OCI-LY7 (cell line): ENCODE results near the gene FBXO4. TPM values are rescaled to one million over a fixed set of nuclear protein-coding genes. Genes with fewer than 3 reads are reported as not detected.

Experiments
- BruUV-seq: library from RNA; stranded (reverse); fragments of 400-500 nt; replicated peaks from 2 replicates; lab custom pipeline; 2021; lab: Mats Ljungman, UMichigan
- CTCF ChIA-PET: fragments of 300-600 bp; sonication (Branson Sonifier 250); formaldehyde crosslinking; loops from one replicate; lab custom pipeline; 2022; ENCODE audit warnings: antibody characterized with exemption; ENCODE audit not compliant: unreplicated experiment; lab: Charles Lee
- POLR2A ChIA-PET: fragments of 300-600 bp; sonication (Branson Sonifier 250); formaldehyde crosslinking; loops from one replicate; lab custom pipeline; 2022; ENCODE audit warnings: antibody characterized with exemption; lab: Charles Lee
- DNase-seq: peaks from one replicate; pipeline ENCODE4 v3.0.0-alpha.2; 2015; ENCODE audit warnings: low spot score
- H2AFZ ChIP-seq: fragments of 200-600 bp; sonication (generic), shearing (Covaris generic); 2 replicates; pipeline ENCODE4 v1.6.1; 2014; ENCODE audit warnings: mild to moderate bottlenecking, antibody characterized with exemption, low read length, moderate library complexity
- H3K27ac ChIP-seq: fragments of 200-600 bp; sonication (generic); 2 replicates; pipeline ENCODE4 v1.5.1; 2014; ENCODE audit warnings: mixed run types, low read depth, mild to moderate bottlenecking, moderate library complexity, low read length, inconsistent platforms; ENCODE audit not compliant: poor library complexity, severe bottlenecking
- H3K36me3 ChIP-seq: fragments of 200-600 bp; sonication (generic); 2 replicates; pipeline ENCODE4 v1.6.1; 2014; ENCODE audit warnings: mild to moderate bottlenecking, antibody characterized with exemption, low read length, moderate library complexity, mixed read lengths; ENCODE audit not compliant: insufficient read depth
- H3K4me1 ChIP-seq: fragments of 200-600 bp; sonication (generic); 2 replicates; pipeline ENCODE4 v1.5.1; 2014; ENCODE audit warnings: mild to moderate bottlenecking, low read length; ENCODE audit not compliant: insufficient read depth, poor library complexity, severe bottlenecking
- H3K4me2 ChIP-seq: fragments of 200-600 bp; sonication (generic); 2 replicates; pipeline ENCODE4 v1.6.1; 2014; ENCODE audit warnings: mild to moderate bottlenecking, low read length
- H3K4me3 ChIP-seq: fragments of 200-600 bp; sonication (generic); 2 replicates; pipeline ENCODE4 v1.5.1; 2014; ENCODE audit warnings: mild to moderate bottlenecking, low read depth, low read length; ENCODE audit not compliant: poor library complexity, severe bottlenecking
- H3K79me2 ChIP-seq: fragments of 200-600 bp; sonication (generic); 2 replicates; pipeline ENCODE4 v1.6.1; 2016; ENCODE audit warnings: low read depth, mild to moderate bottlenecking, low read length, moderate library complexity, mixed read lengths; ENCODE audit not compliant: insufficient read depth
- H3K9me2 ChIP-seq: fragments of 200-600 bp; sonication (generic); 2 replicates; pipeline ENCODE4 v1.6.1; 2016; ENCODE audit warnings: mild to moderate bottlenecking, low read length, mixed read lengths; ENCODE audit not compliant: insufficient read depth
- H3K9me3 ChIP-seq: fragments of 200-600 bp; sonication (generic); 2 replicates; pipeline ENCODE4 v1.6.1; 2014; ENCODE audit warnings: mild to moderate bottlenecking, mixed run types, low read length, mixed read lengths
- H4K20me1 ChIP-seq: fragments of 200-600 bp; sonication (generic); 2 replicates; pipeline ENCODE4 v1.6.1; 2014; ENCODE audit warnings: mild to moderate bottlenecking, antibody characterized with exemption, low read length, moderate library complexity, mixed read lengths; ENCODE audit not compliant: insufficient read depth
- EZH2phosphoT487 ChIP-seq: fragments of 200-600 bp; sonication (generic); IDR thresholded peaks from 2 replicates; pipeline ENCODE4 v1.6.1; 2018; ENCODE audit warnings: low read depth, borderline replicate concordance, mild to moderate bottlenecking, mixed run types, antibody characterized with exemption, low read length, moderate library complexity, mixed read lengths
- intact Hi-C: fragments of 100-400 bp; cut with micrococcal nuclease; formaldehyde crosslinking; loops from one replicate; pipeline ENCODE4 v1.10.0; 2022; ENCODE audit not compliant: unreplicated experiment
- total RNA-seq, 2 experiments: library from RNA; depleted of rRNA in 1 of 2; stranded (reverse); fragments of >200 nt in 1 of 2; shearing (Covaris generic) in 1 of 2; gene quantifications; 2 replicates each; pipeline ENCODE4 v1.2.3, GENCODE V29; 2014 to 2022
- TF ChIP-seq, protein P1 (sequence below): fragments of 200-600 bp; sonication (generic); conservative IDR thresholded peaks from 2 replicates; pipeline ENCODE4 v1.5.1; 2014; ENCODE audit warnings: mild to moderate bottlenecking, antibody characterized with exemption, low read length, moderate library complexity, mixed read lengths

Gene FBXO4
- total RNA-seq, 2 experiments from 2014 or later: 0.40 TPM; not detected in 1

GRCh38 chr5:41882765-41883164 lies 42.3 kb upstream of the FBXO4 start:
- Histone ChIP-seq H4K20me1 (no peaks in the 10 kb centered on the region), H2AFZ (no peak overlapping the region), H3K9me3 (peaks cover 10% of the 10 kb centered on the region; the same call in 1 of the 2 replicates), H3K27ac (no peak overlapping the region), H3K4me3 (no peak overlapping the region), H3K4me2 (no peak overlapping the region), H3K4me1 (no peaks in the 10 kb centered on the region), H3K9me2 (no peaks in the 10 kb centered on the region), H3K36me3 (no peaks in the 10 kb centered on the region), H3K79me2 (no peaks in the 10 kb centered on the region)
- no peak for DNase-seq
- intact Hi-C loops: no loop called here
- BruUV-seq: no TSS peak
- TF ChIP-seq EZH2phosphoT487: no peak
- TF ChIP-seq, protein P1, sequence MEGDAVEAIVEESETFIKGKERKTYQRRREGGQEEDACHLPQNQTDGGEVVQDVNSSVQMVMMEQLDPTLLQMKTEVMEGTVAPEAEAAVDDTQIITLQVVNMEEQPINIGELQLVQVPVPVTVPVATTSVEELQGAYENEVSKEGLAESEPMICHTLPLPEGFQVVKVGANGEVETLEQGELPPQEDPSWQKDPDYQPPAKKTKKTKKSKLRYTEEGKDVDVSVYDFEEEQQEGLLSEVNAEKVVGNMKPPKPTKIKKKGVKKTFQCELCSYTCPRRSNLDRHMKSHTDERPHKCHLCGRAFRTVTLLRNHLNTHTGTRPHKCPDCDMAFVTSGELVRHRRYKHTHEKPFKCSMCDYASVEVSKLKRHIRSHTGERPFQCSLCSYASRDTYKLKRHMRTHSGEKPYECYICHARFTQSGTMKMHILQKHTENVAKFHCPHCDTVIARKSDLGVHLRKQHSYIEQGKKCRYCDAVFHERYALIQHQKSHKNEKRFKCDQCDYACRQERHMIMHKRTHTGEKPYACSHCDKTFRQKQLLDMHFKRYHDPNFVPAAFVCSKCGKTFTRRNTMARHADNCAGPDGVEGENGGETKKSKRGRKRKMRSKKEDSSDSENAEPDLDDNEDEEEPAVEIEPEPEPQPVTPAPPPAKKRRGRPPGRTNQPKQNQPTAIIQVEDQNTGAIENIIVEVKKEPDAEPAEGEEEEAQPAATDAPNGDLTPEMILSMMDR: no peak
- ChIA-PET CTCF (no interaction called here), POLR2A (interaction anchor here (0.6 to 2.3 kb wide), 2 partner anchors 21 to 1058 kb away, joined by 3 to 7 read pairs; partner anchors contain the start of gene RIMOC1)

- peaks cover 10% of the 10 kb centered on the region; the same call in 1 of the 2 replicates for H3K9me3 ChIP-seq
- CTCF ChIA-PET: no interaction called here
- POLR2A ChIA-PET: interaction anchor here (0.6 to 2.3 kb wide), 2 partner anchors 21 to 1057 kb away, joined by 3 to 7 read pairs; partner anchors contain the start of gene RIMOC1
- TF ChIP-seq, protein P1: no peak
- TF ChIP-seq EZH2phosphoT487: no peak
- no peak for DNase-seq
- no peak overlapping the region for H3K4me2 ChIP-seq
- H3K4me3 ChIP-seq: no peak overlapping the region
- intact Hi-C loops: no loop called here
- H2AFZ ChIP-seq: no peak overlapping the region
- H3K4me1 ChIP-seq: no peaks in the 10 kb centered on the region
- no peaks in the 10 kb centered on the region for H3K79me2 ChIP-seq
- H3K9me2 ChIP-seq: no peaks in the 10 kb centered on the region
- H3K27ac ChIP-seq: no peak overlapping the region
- H4K20me1 ChIP-seq: no peaks in the 10 kb centered on the region
- H3K36me3 ChIP-seq: no peaks in the 10 kb centered on the region
- BruUV-seq: no TSS peak
These were observed 41.8 kb upstream of the FBXO4 start for GRCh38 chr5:41883243-41883642.

GRCh38 chr5:41883936-41884335 lies 41.1 kb upstream of the FBXO4 start:
- Histone ChIP-seq H3K4me1 (no peaks in the 10 kb centered on the region), H3K9me2 (no peaks in the 10 kb centered on the region), H3K27ac (no peak overlapping the region), H3K36me3 (no peaks in the 10 kb centered on the region), H3K9me3 (peaks cover 10% of the 10 kb centered on the region; the same call in 1 of the 2 replicates), H3K4me2 (no peak overlapping the region), H3K79me2 (no peaks in the 10 kb centered on the region), H2AFZ (no peak overlapping the region), H3K4me3 (no peak overlapping the region), H4K20me1 (no peaks in the 10 kb centered on the region)
- TF ChIP-seq EZH2phosphoT487: no peak
- TF ChIP-seq, protein P1: no peak
- POLR2A ChIA-PET: interaction anchor here (2.3 kb wide), 1 partner anchor 20 kb away, joined by 7 read pairs; the partner anchor contains the start of gene RIMOC1
- DNase-seq: no peak
- BruUV-seq: no TSS peak
- intact Hi-C loops: no loop called here
- CTCF ChIA-PET: no interaction called here
